HL-60/S4 treated with phorbol 12-myristate 13-acetate at 8.2 ng/mL for 4 days and 3 days (cell line): Measurements from ENCODE around the gene HIRIP3.

Experiments
- in situ Hi-C: fragments of 300-500 bp; cut with MboI; formaldehyde crosslinking; loops from 2 replicates; pipeline ENCODE4 v1.15.0; 2022; ENCODE audit warnings: low sequenced_read_pairs

The HIRIP3 gene

GRCh38 chr16:29985271-29985811 is 10.1 kb downstream of the HIRIP3 start:
- in situ Hi-C loops, result no loop called here

- in situ Hi-C loops, result no loop called here
These were observed 10.7 kb downstream of the HIRIP3 start for GRCh38 chr16:29984764-29985147.

GRCh38 chr16:29984137-29984763 is 11.2 kb downstream of the HIRIP3 start:
- in situ Hi-C loops, result no loop called here

- in situ Hi-C loops, result no loop called here
These were observed 11.8 kb downstream of the HIRIP3 start for GRCh38 chr16:29983420-29984136.

GRCh38 chr16:29982560-29983419 is 12.6 kb downstream of the HIRIP3 start:
- in situ Hi-C loops, result no loop called here

GRCh38 chr16:29978564-29979270 is 16.7 kb downstream of the HIRIP3 start:
- in situ Hi-C loops, result no loop called here

GRCh38 chr16:29978081-29978480 is 17.3 kb downstream of the HIRIP3 start:
- in situ Hi-C loops, result no loop called here

- in situ Hi-C loops, result no loop called here
These were observed 18.2 kb downstream of the HIRIP3 start for GRCh38 chr16:29977063-29977825.

GRCh38 chr16:29975811-29976511 is 19.5 kb downstream of the HIRIP3 start:
- in situ Hi-C loops, result no loop called here

- in situ Hi-C loops, result no loop called here
These were observed 20.3 kb downstream of the HIRIP3 start for GRCh38 chr16:29975134-29975538.

GRCh38 chr16:29974291-29975133 is 20.9 kb downstream of the HIRIP3 start:
- in situ Hi-C loops, result no loop called here

GRCh38 chr16:29973384-29974246 is 21.8 kb downstream of the HIRIP3 start, which contains the start of gene TAOK2:
Gene TAOK2, plus strand, starts transcription at chr16:29973868. Its CDS starts 3,905 bp downstream, at chr16:29977773.
- in situ Hi-C loops, result no loop called here

- in situ Hi-C loops, result no loop called here
These were observed 22.4 kb downstream of the HIRIP3 start for GRCh38 chr16:29972992-29973383.

- in situ Hi-C loops, result no loop called here
These were observed 22.9 kb downstream of the HIRIP3 start for GRCh38 chr16:29972500-29972899.

- in situ Hi-C loops, result no loop called here
These were observed 24.1 kb downstream of the HIRIP3 start for GRCh38 chr16:29971304-29971703.

GRCh38 chr16:29968205-29968604 is 27.2 kb downstream of the HIRIP3 start:
- in situ Hi-C loops, result no loop called here

- in situ Hi-C loops, result no loop called here
These were observed 32.2 kb downstream of the HIRIP3 start for GRCh38 chr16:29963021-29963743.
